ENCODE measurements around the gene RNF149.

Gene RNF149

GRCh38 chr2:101267671-101268656, 40.5 kb downstream of the RNF149 start:
- H3K27ac ChIP-seq = peak overlapping the region; percentile 43

GRCh38 chr2:101265893-101266499, 42.5 kb downstream of the RNF149 start:
- peak overlapping the region; percentile 43; the same call in 1 of the 2 replicates for H3K27ac ChIP-seq
- TF ChIP-seq CTCF (IDR thresholded peaks at IDR 0.05) (no peak), ZFX (IDR thresholded peaks at IDR 0.05; ENCODE audit: borderline replicate concordance) (no peak)

More at GRCh38 chr2:101267671-101268656, 40.5 kb downstream of the RNF149 start:
- no peak for TF ChIP-seq CTCF (IDR thresholded peaks at IDR 0.05)

GRCh38 chr2:101264360-101264939, 44.1 kb downstream of the RNF149 start:
- no peak overlapping the region for H3K27ac ChIP-seq
- TF ChIP-seq ZFX (IDR thresholded peaks at IDR 0.05; ENCODE audit: borderline replicate concordance) = no peak
- no peak for TF ChIP-seq CTCF (IDR thresholded peaks at IDR 0.05)

- no peak overlapping the region for H3K27ac ChIP-seq
- TF ChIP-seq CTCF (IDR thresholded peaks at IDR 0.05) = no peak
- TF ChIP-seq ZFX (IDR thresholded peaks at IDR 0.05; ENCODE audit: borderline replicate concordance) = no peak
Observed at GRCh38 chr2:101263377-101263800, 45.1 kb downstream of the RNF149 start.

- TF ChIP-seq CTCF (IDR thresholded peaks at IDR 0.05) (no peak), ZFX (IDR thresholded peaks at IDR 0.05; ENCODE audit: borderline replicate concordance) (no peak)
- no peak overlapping the region for H3K27ac ChIP-seq
Observed at GRCh38 chr2:101262142-101262541, 46.4 kb downstream of the RNF149 start.

- TF ChIP-seq CTCF (IDR thresholded peaks at IDR 0.05) (no peak), ZFX (IDR thresholded peaks at IDR 0.05; ENCODE audit: borderline replicate concordance) (no peak)
- H3K27ac ChIP-seq = no peak overlapping the region
Observed at GRCh38 chr2:101258804-101259203, 49.7 kb downstream of the RNF149 start.
